ENCODE data around the gene CFAP119.

CFAP119 gene

GRCh38 chr16:30761427-30761927, 385 bp downstream of the CFAP119 start:
- Histone ChIP-seq H3K36me3 (peaks cover 48% of the 10 kb centered on the region), H3K27me3 (no peaks in the 10 kb centered on the region), H3K9me3 (no peaks in the 10 kb centered on the region), H3K27ac (peak overlapping the region; percentile 99), H3K4me1 (ENCODE audit: control insufficient read depth in 1 of 2, insufficient read depth in 1 of 2, low read depth in 1 of 2, low read length in 1 of 2) (peaks cover 58 to 59% of the 10 kb centered on the region in 2 experiments), H3K4me3 (ENCODE audit: low read depth in 1 of 2, low read length in 1 of 2) (peak overlapping the region; percentile 90 to 95)
- TF ChIP-seq CTCF (IDR thresholded peaks at IDR 0.05): no peak

GRCh38 chr16:30760577-30761426, 1.1 kb downstream of the CFAP119 start:
- no peak for TF ChIP-seq CTCF (IDR thresholded peaks at IDR 0.05)
- Histone ChIP-seq H3K27me3 (no peaks in the 10 kb centered on the region), H3K4me3 (ENCODE audit: low read depth in 1 of 2, low read length in 1 of 2) (peak overlapping the region; percentile 90 to 95), H3K36me3 (peaks cover 48% of the 10 kb centered on the region), H3K27ac (peak overlapping the region; percentile 99), H3K9me3 (no peaks in the 10 kb centered on the region), H3K4me1 (ENCODE audit: control insufficient read depth in 1 of 2, insufficient read depth in 1 of 2, low read depth in 1 of 2, low read length in 1 of 2) (peaks cover 58 to 59% of the 10 kb centered on the region in 2 experiments)

GRCh38 chr16:30760001-30760559, 1.8 kb downstream of the CFAP119 start:
- Histone ChIP-seq H3K27me3 (no peaks in the 10 kb centered on the region), H3K27ac (peak overlapping the region; percentile 99), H3K4me1 (ENCODE audit: control insufficient read depth in 1 of 2, insufficient read depth in 1 of 2, low read depth in 1 of 2, low read length in 1 of 2) (peaks cover 58 to 59% of the 10 kb centered on the region in 2 experiments), H3K36me3 (peaks cover 48% of the 10 kb centered on the region), H3K4me3 (ENCODE audit: low read depth in 1 of 2, low read length in 1 of 2) (peak overlapping the region; percentile 90 to 95), H3K9me3 (no peaks in the 10 kb centered on the region)
- no peak for TF ChIP-seq CTCF (IDR thresholded peaks at IDR 0.05)

- Histone ChIP-seq H3K36me3 (peaks cover 48% of the 10 kb centered on the region), H3K27me3 (no peaks in the 10 kb centered on the region), H3K4me1 (ENCODE audit: control insufficient read depth in 1 of 2, insufficient read depth in 1 of 2, low read depth in 1 of 2, low read length in 1 of 2) (peaks cover 55 to 59% of the 10 kb centered on the region in 2 experiments), H3K27ac (peak overlapping the region; percentile 99), H3K9me3 (no peaks in the 10 kb centered on the region), H3K4me3 (ENCODE audit: low read depth in 1 of 2, low read length in 1 of 2) (peak overlapping the region; percentile 51 to 95)
- no peak for TF ChIP-seq CTCF (IDR thresholded peaks at IDR 0.05)
These were observed 2.8 kb downstream of the CFAP119 start for GRCh38 chr16:30758988-30759491.

GRCh38 chr16:30757316-30757715, 4.5 kb downstream of the CFAP119 start:
- Histone ChIP-seq H3K27ac (peak overlapping the region; percentile 99), H3K4me1 (ENCODE audit: control insufficient read depth in 1 of 2, insufficient read depth in 1 of 2, low read depth in 1 of 2, low read length in 1 of 2) (peaks cover 40 to 42% of the 10 kb centered on the region in 2 experiments), H3K9me3 (no peaks in the 10 kb centered on the region), H3K27me3 (no peaks in the 10 kb centered on the region), H3K36me3 (peaks cover 53% of the 10 kb centered on the region), H3K4me3 (ENCODE audit: low read depth in 1 of 2, low read length in 1 of 2) (no peak overlapping the region)
- TF ChIP-seq CTCF (IDR thresholded peaks at IDR 0.05): no peak

Measured in neutrophil (primary cell).